Neural cell (in vitro differentiated cells): ENCODE results near the gene SMU1. TPM values are rescaled to one million over a fixed set of nuclear protein-coding genes. Genes with fewer than 3 reads are reported as not detected.

Source experiments
- H2AFZ ChIP-seq: fragments of 200-600, 300-800 bp; sonication (generic), shearing (Covaris generic); 2 replicates; pipeline ENCODE4 v1.6.0; 2014; ENCODE audit warnings: low read depth, mild to moderate bottlenecking, antibody characterized with exemption, low read length, moderate library complexity
- H3F3A ChIP-seq: fragments of 200-600 bp; shearing (Covaris generic); 2 replicates; pipeline ENCODE4 v1.6.1; 2016; ENCODE audit warnings: mild to moderate bottlenecking, moderate library complexity, mixed read lengths, antibody characterized with exemption, low read length; ENCODE audit not compliant: insufficient read depth, poor library complexity, severe bottlenecking
- H3K27ac ChIP-seq: fragments of 200-600, 300-800 bp; sonication (generic), shearing (Covaris generic); 2 replicates; pipeline ENCODE4 v1.5.1; 2014; ENCODE audit warnings: mild to moderate bottlenecking, low read length, moderate library complexity
- H3K27me3 ChIP-seq: fragments of 300-800, 200-600 bp; sonication (generic), shearing (Covaris generic); 2 replicates; pipeline ENCODE4 v1.6.0; 2014; ENCODE audit warnings: mild to moderate bottlenecking, low read depth, low read length, moderate library complexity; ENCODE audit not compliant: insufficient read depth
- H3K36me3 ChIP-seq: fragments of 300-800, 200-600 bp; sonication (generic), shearing (Covaris generic); 2 replicates; pipeline ENCODE4 v1.5.1; 2014; ENCODE audit warnings: mild to moderate bottlenecking, antibody characterized with exemption, low read length, moderate library complexity; ENCODE audit not compliant: insufficient read depth
- H3K4me2 ChIP-seq: fragments of 300-800, 200-600 bp; sonication (generic), shearing (Covaris generic); 2 replicates; pipeline ENCODE4 v1.6.0; 2014; ENCODE audit warnings: mild to moderate bottlenecking, low read length
- H3K4me3 ChIP-seq: fragments of 300-800, 200-600 bp; sonication (generic), shearing (Covaris generic); 2 replicates; pipeline ENCODE4 v1.5.1; 2014; ENCODE audit warnings: mild to moderate bottlenecking, low read length, moderate library complexity
- H3K79me2 ChIP-seq: fragments of 200-600 bp; shearing (Covaris generic); replicated peaks from 2 replicates; pipeline ENCODE4 v1.6.0; 2014; ENCODE audit warnings: mild to moderate bottlenecking, low read length, moderate library complexity; ENCODE audit not compliant: insufficient read depth
- H3K9ac ChIP-seq: fragments of 300-800, 200-600 bp; sonication (generic), shearing (Covaris generic); 2 replicates; pipeline ENCODE4 v1.6.1; 2016; ENCODE audit warnings: mild to moderate bottlenecking, low read length, mixed read lengths
- H3K9me2 ChIP-seq: fragments of 200-600 bp; shearing (Covaris generic); 2 replicates; pipeline ENCODE4 v1.6.1; 2016; ENCODE audit warnings: mild to moderate bottlenecking, low read length, mixed read lengths; ENCODE audit not compliant: insufficient read depth
- H3K9me3 ChIP-seq: fragments of 200-600, 300-800 bp; sonication (generic), shearing (Covaris generic); 2 replicates; pipeline ENCODE4 v1.6.1; 2016; ENCODE audit warnings: mild to moderate bottlenecking, mixed run types, low read length, moderate library complexity, mixed read lengths
- H4K20me1 ChIP-seq: fragments of 200-600 bp; shearing (Covaris generic); 2 replicates; pipeline ENCODE4 v1.6.1; 2016; ENCODE audit warnings: mild to moderate bottlenecking, mixed run types; ENCODE audit not compliant: insufficient read depth
- CTCF ChIP-seq: fragments of 450-650 bp; IDR thresholded peaks from 2 replicates; pipeline ENCODE4 v1.5.1; 2014; ENCODE audit warnings: antibody characterized with exemption, mild to moderate bottlenecking, moderate library complexity; ENCODE audit not compliant: poor library complexity, severe bottlenecking
- EP300 ChIP-seq: fragments of 450-650 bp; conservative IDR thresholded peaks from 2 replicates; pipeline ENCODE4 v1.6.1; 2014; ENCODE audit warnings: antibody characterized with exemption, mild to moderate bottlenecking, moderate library complexity; ENCODE audit not compliant: poor library complexity, severe bottlenecking
- EZH2 ChIP-seq: fragments of 200-600, 300-800 bp; shearing (Covaris generic), sonication (generic); IDR thresholded peaks from 2 replicates; pipeline ENCODE4 v1.6.1; 2014; ENCODE audit warnings: antibody characterized with exemption, low read length, borderline replicate concordance, mild to moderate bottlenecking; ENCODE audit not compliant: insufficient read depth, poor library complexity, severe bottlenecking
- MXI1 ChIP-seq: fragments of 450-650 bp; conservative IDR thresholded peaks from 2 replicates; pipeline ENCODE4 v1.6.1; 2014; ENCODE audit warnings: antibody characterized with exemption, mild to moderate bottlenecking; ENCODE audit not compliant: poor library complexity, severe bottlenecking
- POLR2AphosphoS5 ChIP-seq: IDR thresholded peaks from 2 replicates; pipeline ENCODE4 v1.6.1; 2012
- RAD21 ChIP-seq: fragments of 450-650 bp; conservative IDR thresholded peaks from 2 replicates; pipeline ENCODE4 v1.6.1; 2014; ENCODE audit warnings: antibody characterized with exemption, mild to moderate bottlenecking, moderate library complexity
- SMC3 ChIP-seq: fragments of 450-650 bp; conservative IDR thresholded peaks from 2 replicates; pipeline ENCODE4 v1.6.1; 2014; ENCODE audit warnings: antibody characterized with exemption, mild to moderate bottlenecking, moderate library complexity; ENCODE audit not compliant: poor library complexity
- TAF1 ChIP-seq: IDR thresholded peaks from 2 replicates; pipeline ENCODE4 v1.6.1; 2012; ENCODE audit warnings: low read depth
- polyA plus RNA-seq: library from polyadenylated mRNA; depleted of rRNA; stranded (reverse); fragments of >200 nt; gene quantifications from 2 replicates; pipeline ENCODE4 v1.2.3, GENCODE V29; 2014
- TF ChIP-seq, protein P1 (sequence below): IDR thresholded peaks from 2 replicates; pipeline ENCODE4 v1.6.1; 2012; ENCODE audit warnings: borderline replicate concordance

The SMU1 gene
- polyA plus RNA-seq, 1 donor from 2014 or later: 27.4 TPM

- Histone ChIP-seq H3K9ac (no peak overlapping the region), H4K20me1 (no peaks in the 10 kb centered on the region), H3K9me2 (no peaks in the 10 kb centered on the region), H3F3A (no peaks in the 10 kb centered on the region), H3K9me3 (no peaks in the 10 kb centered on the region), H3K27me3 (no peaks in the 10 kb centered on the region), H3K4me3 (no peak overlapping the region), H3K27ac (no peak overlapping the region), H3K79me2 (no peaks in the 10 kb centered on the region), H2AFZ (no peak overlapping the region), H3K36me3 (no peaks in the 10 kb centered on the region), H3K4me2 (no peak overlapping the region)
- no peak for TF ChIP-seq RAD21
- TF ChIP-seq TAF1: no peak
- TF ChIP-seq, protein P1, sequence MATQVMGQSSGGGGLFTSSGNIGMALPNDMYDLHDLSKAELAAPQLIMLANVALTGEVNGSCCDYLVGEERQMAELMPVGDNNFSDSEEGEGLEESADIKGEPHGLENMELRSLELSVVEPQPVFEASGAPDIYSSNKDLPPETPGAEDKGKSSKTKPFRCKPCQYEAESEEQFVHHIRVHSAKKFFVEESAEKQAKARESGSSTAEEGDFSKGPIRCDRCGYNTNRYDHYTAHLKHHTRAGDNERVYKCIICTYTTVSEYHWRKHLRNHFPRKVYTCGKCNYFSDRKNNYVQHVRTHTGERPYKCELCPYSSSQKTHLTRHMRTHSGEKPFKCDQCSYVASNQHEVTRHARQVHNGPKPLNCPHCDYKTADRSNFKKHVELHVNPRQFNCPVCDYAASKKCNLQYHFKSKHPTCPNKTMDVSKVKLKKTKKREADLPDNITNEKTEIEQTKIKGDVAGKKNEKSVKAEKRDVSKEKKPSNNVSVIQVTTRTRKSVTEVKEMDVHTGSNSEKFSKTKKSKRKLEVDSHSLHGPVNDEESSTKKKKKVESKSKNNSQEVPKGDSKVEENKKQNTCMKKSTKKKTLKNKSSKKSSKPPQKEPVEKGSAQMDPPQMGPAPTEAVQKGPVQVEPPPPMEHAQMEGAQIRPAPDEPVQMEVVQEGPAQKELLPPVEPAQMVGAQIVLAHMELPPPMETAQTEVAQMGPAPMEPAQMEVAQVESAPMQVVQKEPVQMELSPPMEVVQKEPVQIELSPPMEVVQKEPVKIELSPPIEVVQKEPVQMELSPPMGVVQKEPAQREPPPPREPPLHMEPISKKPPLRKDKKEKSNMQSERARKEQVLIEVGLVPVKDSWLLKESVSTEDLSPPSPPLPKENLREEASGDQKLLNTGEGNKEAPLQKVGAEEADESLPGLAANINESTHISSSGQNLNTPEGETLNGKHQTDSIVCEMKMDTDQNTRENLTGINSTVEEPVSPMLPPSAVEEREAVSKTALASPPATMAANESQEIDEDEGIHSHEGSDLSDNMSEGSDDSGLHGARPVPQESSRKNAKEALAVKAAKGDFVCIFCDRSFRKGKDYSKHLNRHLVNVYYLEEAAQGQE: no peak
- no peak for TF ChIP-seq EP300
- TF ChIP-seq CTCF: no peak
- TF ChIP-seq EZH2: no peak
- no peak for TF ChIP-seq SMC3
- TF ChIP-seq POLR2AphosphoS5: no peak
- TF ChIP-seq MXI1: no peak
These were observed 24.9 kb upstream of the SMU1 start for GRCh38 chr9:33101104-33101951.

GRCh38 chr9:33099754-33100153 lies 23.3 kb upstream of the SMU1 start:
- H3K36me3 ChIP-seq: no peaks in the 10 kb centered on the region
- H3K79me2 ChIP-seq: no peaks in the 10 kb centered on the region
- no peaks in the 10 kb centered on the region for H3K9me3 ChIP-seq
- no peaks in the 10 kb centered on the region for H3K27me3 ChIP-seq
- H4K20me1 ChIP-seq: no peaks in the 10 kb centered on the region
- H3K4me2 ChIP-seq: no peak overlapping the region
- no peak overlapping the region for H3K9ac ChIP-seq
- no peaks in the 10 kb centered on the region for H3F3A ChIP-seq
- no peaks in the 10 kb centered on the region for H3K9me2 ChIP-seq
- H3K4me3 ChIP-seq: no peak overlapping the region
- no peak overlapping the region for H2AFZ ChIP-seq
- TF ChIP-seq RAD21: no peak
- TF ChIP-seq POLR2AphosphoS5: no peak
- TF ChIP-seq SMC3: no peak
- TF ChIP-seq EZH2: no peak
- no peak for TF ChIP-seq CTCF
- TF ChIP-seq, protein P1: no peak
- TF ChIP-seq TAF1: no peak
- TF ChIP-seq MXI1: no peak
- no peak for TF ChIP-seq EP300
- H3K27ac ChIP-seq: no peak overlapping the region
